GM12874 (cell line): ENCODE data around the gene FRS3.

Experiments used
- TF ChIP-seq, protein P1 (sequence below): IDR thresholded peaks from 2 replicates; pipeline ENCODE4 v1.5.1; 2011; ENCODE audit warnings: low read depth, mild to moderate bottlenecking, control low read depth, low read length, moderate library complexity; ENCODE audit not compliant: insufficient read depth

FRS3 gene

DNA sequence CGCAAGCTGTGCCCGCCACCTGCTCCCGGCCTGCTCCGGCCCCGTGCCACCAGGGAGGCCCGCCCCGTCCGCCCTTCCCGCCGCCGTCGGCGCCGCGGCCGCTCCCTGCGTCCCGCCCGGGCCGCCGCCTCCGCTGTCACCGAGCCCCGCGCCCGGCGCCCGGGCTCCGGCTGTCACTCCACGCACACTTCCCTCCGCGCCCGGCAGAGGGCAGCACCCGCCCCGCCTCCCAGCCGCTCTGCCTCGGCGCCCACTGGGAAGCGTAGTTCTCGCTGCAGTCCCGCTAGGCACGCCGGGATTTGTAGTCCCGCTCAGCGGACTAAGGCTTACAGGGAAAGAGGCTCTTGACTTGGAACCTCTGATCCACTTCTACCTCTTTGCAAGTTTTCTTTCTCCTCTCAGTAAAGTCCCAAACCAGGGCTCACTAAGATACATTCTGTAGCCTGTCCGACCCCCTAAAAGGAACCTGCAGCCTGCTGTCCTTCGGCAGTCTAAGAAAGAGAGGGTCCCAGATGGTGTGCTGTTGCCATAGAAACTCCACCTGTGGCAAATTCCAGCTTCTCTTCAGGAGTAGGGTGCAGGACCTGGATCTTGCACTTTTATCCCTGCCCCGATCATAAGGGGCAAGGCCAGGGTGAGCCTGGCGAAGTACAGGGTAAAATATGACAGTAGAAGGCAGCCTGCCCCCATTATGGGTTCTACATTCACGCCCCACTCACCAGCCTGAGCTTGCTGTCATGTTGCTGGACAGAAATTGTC, 44.1 kb downstream of the FRS3 start, which contains the start of gene TFEB:
Gene TFEB (minus strand): TSS at position 182 of the 759 bp plus-strand sequence. CDS start 44,395 bp downstream, outside the sequence.
- TF ChIP-seq, protein P1, sequence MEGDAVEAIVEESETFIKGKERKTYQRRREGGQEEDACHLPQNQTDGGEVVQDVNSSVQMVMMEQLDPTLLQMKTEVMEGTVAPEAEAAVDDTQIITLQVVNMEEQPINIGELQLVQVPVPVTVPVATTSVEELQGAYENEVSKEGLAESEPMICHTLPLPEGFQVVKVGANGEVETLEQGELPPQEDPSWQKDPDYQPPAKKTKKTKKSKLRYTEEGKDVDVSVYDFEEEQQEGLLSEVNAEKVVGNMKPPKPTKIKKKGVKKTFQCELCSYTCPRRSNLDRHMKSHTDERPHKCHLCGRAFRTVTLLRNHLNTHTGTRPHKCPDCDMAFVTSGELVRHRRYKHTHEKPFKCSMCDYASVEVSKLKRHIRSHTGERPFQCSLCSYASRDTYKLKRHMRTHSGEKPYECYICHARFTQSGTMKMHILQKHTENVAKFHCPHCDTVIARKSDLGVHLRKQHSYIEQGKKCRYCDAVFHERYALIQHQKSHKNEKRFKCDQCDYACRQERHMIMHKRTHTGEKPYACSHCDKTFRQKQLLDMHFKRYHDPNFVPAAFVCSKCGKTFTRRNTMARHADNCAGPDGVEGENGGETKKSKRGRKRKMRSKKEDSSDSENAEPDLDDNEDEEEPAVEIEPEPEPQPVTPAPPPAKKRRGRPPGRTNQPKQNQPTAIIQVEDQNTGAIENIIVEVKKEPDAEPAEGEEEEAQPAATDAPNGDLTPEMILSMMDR = peak; percentile 95

DNA sequence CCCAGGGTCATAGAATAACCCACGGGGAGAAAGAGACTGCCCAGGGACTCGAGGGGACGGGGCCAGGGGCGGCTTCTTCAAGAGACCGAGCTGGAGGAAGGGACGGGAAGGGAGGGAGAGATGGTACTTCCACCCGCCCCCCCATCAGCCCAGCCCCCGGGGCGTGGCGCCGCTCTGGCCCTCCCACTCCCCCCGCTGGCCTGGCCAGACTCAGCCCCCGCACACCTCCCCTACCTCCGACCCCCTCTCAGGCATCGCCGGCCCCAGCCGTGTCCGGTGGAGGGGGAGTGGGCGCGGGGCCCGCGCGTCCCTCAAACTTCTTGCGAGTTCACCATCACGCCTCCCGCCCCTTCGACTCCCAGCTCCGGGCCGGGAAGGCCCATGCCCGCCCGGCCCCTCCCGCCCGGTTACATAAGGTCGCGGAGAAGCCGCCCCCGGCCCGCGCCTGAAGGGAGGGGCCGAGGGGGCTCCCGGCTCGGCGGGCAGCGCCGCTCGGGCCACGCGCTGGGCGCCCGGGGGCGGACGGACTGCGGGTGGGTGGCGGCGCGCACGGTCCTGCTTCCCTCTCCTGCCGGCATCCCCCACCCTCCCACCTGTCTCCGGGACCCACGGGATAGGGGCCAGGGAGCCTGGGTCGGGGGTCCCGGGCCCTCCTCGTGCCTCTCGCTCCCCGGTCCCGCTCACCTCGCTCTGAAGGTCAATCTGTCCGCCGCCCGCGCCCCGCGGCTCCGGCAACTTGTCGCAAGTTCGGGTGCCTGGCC, 44.9 kb downstream of the FRS3 start:
- TF ChIP-seq, protein P1 = no peak

DNA sequence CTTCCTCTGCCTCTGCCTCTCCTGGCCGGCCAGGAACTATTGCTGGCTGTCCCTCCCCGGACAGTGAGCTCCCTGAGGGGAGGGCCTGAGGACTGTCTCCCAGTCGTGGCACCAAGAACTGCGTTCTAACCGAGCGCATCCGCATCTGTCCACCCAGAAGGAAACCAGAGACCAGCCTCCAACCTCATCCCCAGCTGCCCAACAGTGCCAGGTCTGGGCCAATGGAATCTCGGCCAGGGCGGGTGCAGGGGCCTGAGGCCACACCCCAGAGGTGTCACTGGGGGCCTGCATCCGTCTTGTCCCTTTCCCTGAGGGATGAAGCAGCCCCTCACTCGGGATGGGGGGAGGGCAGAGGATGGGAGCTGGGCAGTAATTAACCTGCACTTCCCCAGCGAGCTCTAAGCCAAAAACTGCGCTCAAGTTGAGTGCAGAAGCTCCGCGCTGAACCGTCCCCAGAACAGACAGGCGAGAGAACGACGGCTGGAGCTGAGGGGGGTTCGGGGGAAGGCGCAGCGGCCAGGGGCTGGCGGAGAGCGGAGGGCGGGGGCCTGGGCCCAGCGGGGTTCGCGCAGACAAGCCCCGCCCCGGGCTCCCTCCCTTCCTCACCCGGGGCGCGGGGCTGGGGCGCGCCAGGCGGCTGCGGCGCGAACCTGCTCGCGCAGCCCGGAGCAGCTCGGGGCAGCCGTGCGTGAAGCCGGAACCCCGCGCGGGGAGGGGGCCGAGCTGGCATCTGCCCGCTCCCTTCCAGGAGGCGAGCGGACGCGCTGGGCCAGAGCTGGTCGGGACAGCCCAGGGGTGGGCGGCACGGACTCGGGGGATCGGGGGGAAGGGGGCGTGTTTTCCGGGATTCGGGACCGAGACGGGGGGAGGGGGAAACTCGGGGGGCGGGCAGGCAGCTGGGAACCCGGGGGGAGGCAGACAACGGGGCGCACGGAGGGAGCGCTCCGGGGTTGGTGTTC, 45.7 kb downstream of the FRS3 start:
- TF ChIP-seq, protein P1 = 0 out of 2 replicates have a peak, but pooled peaks have one; percentile 5

DNA sequence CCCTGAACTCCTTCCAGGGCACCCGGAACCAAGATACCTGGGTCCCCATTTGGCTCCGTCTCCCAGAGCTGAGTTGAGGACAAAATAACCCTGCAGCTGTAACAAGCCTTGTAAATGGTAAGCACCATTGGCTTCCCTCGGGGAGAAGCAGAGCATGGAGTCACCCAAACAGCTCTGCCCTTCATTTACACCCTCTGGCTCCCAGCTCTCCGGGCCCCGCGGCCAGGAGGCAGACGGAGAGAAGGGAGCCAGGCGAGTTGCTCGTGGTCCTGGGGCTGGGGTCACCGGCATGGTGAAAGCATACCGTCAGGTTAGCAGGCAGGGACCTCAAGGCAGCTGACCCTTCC, 46.4 kb downstream of the FRS3 start:
- TF ChIP-seq, protein P1 = no peak

DNA sequence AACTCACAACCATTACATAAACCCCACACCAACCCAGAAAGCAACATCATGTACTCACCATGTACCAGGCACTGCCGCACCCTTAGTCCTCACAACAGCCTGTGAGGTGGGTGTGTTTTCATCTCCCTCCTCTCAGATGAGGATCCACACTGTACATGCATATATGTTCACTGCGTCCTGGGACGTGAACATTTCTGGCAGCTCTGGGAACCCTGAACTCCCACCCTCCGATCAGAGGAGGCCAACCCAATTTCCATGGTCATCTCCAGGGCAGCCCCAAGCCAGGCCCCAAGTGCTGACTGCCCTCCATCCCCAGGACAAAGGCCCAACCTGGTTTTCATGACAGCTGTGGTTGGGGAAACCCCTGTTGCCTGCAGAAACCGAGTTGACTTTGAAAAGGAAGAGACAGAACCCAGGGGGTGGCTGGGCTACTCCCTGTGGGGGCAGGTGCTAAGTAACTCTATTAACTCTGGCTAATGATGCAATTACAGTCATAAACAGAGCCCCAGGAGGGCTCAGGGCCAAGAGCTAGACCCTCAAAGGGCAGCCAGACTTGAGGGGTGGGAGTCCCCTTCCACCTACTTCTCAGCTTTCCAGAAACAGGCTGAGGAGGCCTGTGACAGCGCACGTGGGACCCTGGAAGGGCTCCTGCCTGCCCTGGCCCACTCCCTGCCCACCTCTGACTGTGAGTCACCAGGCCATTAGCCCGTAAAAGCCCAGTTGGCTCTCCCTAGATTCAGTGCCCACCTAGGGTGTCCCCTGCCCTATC, 46.9 kb downstream of the FRS3 start:
- TF ChIP-seq, protein P1 = no peak

DNA sequence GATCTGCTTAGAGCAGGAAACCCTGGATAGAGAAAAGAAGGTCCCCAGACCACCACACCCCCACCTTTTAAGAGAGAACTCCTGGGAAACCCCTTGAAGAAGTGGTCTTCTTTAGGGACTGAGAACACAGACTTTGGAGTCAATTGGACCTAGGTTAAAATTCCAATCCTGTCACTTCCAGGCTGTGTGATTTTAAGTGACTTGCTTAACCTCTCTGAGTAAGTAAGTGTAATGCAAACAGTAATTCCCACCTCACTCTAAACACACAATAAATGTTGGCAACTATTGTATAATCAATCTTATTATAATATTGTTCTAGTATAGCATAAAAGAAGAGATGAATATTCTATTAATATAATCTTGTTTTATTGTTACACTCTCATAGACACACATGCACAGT, 47.6 kb downstream of the FRS3 start:
- TF ChIP-seq, protein P1 = no peak
